GM18907 (cell line): ENCODE data around the gene COPS3.

Experiments used
- ATAC-seq: cut with Tn5 transposase; IDR thresholded peaks from one replicate; pipeline ENCODE4 v1.9.1; 2021; ENCODE audit warnings: mild to moderate bottlenecking, moderate library complexity; ENCODE audit not compliant: unreplicated experiment

Gene COPS3

DNA sequence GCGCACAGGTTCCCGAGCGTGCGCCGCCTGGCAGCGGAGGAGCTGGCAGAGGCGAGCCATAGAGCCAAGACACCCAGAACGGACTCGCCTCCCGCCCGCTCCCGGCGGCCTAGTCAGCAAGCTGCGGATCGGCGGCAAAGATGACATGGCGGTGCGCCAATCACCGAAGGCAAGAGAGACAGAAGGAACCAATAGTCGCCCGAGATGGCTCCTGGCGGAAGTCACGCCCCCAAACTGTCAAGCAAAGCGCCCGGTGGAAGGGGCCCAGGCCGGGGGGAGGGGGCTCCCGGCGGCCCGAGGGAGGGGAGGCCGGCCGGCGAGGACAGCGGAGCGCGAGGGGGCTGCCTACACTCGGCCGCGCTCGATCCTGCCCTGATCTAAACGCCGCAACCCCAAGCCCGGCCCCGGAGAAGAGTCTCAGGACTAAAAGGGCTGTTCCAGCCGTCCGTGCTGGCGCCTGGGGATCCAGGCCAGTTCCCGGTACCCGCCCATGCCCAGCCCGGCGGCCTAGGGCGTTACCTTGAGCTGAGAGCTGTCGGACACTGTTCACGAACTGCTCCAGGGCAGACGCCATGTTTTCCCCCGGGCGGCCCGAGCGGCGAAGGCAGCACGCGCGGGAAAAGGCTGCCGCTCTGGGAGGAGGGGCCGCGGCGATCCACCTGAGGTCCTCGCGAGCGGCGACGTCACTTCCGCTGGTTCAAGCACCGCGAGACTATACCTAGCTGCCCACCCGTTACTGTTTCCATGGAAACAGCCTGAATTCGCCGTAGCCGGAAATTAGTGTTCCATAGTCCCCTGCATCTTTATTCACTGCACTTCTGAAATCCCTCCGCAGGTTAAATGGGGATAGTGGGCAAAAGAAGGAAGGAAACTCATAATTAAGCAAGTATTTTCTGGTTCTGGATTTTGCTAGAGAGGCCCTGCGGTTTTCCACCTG lies at the start of gene COPS3:
TSS of gene COPS3 (minus strand) at position 634 of the 937 bp plus-strand sequence. CDS start at position 574, 60 bp downstream.
- peak; percentile 89 for ATAC-seq

DNA sequence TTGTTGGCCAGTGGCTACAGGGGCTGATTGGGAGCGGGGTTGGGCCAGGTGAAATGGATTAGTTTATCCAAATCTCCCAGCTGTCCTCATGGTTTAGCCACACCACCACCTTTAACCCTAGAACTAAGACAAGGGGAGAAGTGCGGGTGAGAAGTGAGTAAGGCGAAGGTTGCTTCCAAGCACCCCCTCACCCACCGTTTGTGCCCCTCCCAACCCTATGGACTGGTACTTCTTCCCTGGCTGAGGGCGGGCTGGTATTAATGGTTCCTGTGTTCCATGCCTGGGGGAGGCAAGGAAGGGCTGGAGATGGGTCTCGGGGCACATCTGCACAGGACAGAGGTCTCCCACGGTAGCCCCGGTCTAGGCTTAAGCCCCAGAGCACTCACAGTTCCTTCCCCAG lies 47.2 kb upstream of the COPS3 start:
- ATAC-seq: no peak

DNA sequence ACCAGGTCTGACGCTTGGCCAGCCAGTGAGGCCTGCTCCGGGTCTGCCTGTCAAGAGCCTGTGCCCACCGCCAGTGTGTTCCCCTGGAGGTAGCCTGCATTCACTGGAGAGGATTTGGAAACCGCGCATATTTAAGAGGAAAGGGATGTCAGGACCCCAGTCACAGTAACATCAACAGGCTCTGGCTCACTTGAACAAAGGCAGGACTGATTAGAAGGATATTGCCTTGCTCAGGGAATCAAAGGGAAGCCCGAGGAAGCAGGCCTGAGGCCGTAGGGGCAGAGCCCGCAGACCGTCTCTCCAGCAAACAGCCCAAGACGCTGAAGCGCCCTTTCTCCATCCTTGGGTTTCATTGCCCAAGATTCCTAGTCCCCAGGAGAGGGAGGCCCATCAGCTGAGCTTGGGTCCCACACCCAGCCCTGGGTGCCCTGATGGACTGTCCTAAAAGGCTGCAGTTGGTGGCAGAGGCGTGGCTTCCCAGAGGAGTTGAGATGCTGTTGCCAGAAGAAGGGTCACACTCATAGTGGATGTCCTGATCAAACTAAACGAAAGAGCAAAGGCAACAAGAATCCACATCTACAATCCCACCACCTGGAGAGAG lies 45.3 kb upstream of the COPS3 start:
- no peak for ATAC-seq

DNA sequence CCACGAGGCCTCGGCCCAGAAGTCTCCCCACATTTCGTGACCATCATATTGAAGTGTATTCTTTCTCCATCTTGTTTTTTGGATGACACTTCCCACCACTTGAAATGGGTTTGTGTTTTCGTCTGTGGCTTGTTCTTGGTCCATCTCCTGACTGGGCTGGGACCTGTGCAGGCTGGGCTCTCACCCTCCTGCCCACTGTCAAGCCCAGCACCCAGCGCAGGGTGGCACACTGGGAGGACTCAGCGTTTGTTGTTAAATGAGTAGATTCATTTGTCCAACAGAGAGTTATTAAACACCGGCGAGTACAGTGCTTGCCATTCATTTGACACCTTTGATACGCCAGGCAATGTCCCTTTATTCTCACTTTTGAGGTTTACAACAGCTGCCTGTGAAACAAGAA lies 44.8 kb upstream of the COPS3 start:
- ATAC-seq: no peak

DNA sequence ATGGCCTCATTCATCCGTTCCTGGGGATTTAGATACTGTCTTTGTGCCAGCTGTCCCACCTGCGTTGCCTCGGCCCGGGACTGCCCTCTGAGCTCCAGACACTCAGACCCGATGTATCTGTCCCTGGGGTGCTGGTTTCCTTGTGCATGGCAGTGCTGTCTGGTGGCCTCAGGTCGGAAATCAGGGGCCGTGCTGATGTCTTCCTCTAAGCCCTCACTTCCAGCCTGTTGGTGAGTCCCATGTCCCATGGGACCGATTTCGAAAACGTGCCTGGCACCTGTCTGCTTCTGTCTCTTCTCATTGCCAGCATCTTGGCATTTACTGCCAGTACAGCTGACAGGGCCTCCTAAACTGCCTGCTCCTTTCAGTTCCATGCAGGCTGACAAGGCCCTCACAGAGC lies 44.2 kb upstream of the COPS3 start:
- ATAC-seq: no peak

DNA sequence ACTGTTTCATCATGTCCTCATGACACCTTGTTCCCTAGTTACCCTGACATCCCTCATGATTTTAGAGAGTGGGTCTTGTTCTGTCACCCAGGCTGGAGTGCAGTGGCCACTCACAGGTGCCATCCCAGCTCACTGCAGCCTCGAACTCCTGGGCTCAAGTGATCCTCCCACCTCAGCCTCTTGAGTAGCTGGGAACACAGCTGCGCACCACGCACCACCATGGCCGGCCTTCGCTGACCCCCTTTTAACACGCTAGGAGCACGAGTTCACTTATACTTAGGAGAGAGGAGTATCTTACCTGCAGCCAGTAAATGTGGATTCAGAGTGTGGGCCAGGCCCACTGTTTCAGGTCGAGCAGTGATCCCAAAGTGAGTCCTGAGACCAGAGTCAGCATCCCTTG lies 43.6 kb upstream of the COPS3 start:
- no peak for ATAC-seq

DNA sequence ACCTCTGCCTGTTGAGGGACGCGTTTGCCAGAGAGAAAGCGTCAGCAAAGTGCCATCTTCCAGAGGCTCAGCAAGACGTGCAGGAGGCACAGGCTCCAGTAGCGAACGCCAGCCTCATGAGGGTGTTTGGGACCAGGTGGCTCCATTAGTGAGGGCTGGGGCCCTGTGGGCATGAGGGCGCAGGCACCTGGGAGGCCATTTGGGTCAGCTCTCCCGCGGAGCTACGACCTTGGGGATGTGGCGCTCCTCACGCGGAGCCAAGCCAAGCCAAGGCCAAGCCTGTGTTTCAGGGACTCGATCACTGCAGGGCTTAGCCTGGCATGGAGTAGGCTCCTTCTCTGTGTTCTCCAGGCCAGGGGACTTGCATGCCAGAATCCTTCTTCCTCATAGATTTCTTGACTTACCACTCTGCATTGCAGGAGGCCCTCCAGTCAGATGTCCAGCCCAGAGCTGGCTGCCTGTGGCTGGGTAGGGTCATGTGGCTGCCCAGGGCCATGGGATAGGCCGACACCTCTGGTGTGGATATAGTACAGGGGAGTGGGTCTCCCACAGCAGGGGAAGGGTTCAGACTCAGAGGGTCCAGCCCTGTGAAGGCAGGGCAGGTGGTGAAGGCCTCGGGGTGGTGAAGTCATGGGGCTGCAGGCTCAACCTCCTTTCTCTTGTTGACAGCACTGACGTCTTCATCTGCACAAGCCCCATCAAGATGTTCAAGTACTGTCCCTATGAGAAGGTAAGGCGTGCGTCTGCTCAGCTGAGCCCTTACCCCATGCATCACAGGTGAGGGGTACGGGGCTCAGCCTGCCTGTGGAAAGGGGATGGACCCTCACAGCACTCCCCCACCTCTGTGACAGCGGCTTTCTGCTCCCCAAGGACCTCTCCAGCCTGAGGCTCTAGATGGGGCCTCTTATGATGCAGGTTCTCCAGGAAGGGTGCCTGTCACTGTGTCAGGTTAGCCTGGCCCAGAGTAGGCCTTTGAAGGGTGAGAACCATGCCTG lies 41.8 kb upstream of the COPS3 start:
- no peak for ATAC-seq

DNA sequence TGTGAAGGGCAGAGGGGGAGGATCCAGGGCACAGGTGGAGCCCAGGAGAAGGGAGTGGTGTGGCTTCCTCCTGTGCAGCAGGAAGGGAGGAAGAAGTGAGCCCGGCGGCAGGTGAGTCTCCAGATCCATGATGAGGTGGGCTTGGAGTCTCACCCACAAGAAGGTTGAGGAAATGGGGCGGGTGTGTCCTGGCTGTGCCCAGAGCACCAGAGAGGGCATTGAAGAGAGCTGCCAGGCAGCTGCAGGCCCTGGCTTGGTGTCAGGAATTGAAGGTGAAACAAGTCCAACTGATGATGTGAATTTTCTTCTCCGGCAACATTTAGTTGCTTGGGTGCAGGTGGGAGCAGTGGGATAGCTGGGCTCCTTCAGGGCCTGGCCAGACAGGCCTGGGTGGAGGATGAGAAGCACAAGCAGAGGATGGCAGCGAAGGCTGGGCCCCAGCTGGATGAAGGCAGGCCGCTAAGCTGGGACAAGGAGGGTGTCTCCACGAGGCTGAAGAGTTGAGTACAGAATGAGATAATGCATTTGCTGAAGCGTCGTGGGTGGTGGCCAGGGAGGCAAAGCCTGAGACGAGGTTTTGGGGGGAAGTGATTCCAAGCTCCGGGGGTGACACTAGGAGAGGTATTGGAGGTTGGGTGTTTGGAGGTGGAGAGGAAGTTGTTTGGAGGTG lies 40.4 kb upstream of the COPS3 start:
- no peak for ATAC-seq

DNA sequence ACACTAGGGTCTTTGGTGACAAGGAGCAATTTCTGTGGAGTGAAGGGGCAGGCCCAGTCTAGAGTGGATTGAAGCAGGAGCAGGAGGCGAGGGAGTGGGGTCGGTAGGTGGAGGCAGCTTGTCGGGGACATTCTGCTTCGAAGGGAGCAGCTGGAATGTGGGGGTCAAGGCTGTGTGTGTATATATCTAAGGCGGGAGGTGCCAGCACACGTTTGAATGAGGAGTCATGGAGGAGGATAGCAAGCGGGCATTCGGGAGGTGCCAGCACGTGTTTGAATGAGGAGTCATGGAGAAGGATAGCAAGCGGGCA lies 39.8 kb upstream of the COPS3 start:
- no peak for ATAC-seq

DNA sequence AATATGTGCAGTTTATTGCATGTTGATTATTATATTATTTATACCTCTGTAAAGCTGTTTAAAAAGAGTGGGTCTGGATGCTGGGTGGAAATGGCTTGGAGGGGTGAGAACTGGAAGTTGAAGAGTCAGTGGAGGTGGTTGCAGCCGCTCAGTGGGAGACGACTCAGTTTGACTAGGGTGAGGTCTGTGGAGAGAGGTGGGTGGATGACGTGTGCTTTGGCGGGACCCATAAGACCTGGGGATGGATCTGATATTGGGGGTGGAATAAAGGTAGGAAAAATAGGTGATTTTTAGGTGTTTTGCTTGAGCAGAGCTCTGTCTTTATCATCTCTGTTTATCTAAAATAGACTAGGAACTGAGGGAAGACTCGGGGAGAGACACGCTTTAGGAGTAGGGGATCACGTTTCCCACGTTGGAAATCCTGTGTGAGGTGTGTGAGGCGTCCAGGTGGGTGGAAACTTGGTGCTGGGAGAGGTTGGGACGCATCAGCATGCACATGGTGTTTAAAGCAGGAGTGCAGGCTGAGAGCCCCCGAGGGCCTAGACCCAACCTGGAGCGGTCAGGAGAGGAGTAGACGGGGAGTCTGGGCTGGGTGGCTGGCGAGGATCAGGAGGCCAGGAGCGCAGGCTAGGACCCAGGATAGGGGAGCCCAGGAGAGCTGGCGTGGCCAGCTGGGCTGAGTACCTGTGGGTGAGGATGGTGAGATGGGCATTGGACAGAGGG lies 39.3 kb upstream of the COPS3 start:
- ATAC-seq: no peak

DNA sequence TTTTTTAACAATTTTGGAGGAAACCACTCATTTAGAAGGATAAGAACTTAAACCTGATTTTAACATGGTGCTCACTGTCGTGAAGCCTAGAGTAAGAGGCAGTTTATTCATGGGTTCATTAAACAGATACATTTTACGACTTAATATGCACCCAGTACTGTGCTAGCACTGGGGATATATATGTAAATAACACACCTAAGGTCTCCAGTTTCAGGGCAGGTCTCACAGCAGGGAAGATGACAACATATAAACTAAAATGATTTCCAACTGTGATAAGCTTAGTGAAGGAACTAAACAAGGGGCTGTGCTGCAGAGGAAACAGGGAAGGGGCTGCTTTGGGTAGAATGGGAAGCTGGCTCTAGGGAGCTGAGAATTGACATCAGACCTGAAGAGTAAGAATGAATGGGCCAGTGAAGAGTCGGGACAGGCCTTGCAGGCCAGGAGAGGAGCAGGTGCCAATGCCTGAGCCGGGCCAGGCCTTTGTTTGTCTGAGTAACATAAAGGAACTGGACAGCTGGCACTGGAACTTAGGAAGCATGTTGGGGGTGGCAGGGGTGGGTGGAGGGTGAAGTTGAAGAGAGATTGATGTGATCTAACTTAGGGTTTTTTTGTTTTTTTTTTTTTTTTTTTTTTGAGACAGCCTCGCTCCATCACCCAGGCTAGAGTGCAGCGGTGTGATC lies 34.2 kb upstream of the COPS3 start:
- no peak for ATAC-seq

DNA sequence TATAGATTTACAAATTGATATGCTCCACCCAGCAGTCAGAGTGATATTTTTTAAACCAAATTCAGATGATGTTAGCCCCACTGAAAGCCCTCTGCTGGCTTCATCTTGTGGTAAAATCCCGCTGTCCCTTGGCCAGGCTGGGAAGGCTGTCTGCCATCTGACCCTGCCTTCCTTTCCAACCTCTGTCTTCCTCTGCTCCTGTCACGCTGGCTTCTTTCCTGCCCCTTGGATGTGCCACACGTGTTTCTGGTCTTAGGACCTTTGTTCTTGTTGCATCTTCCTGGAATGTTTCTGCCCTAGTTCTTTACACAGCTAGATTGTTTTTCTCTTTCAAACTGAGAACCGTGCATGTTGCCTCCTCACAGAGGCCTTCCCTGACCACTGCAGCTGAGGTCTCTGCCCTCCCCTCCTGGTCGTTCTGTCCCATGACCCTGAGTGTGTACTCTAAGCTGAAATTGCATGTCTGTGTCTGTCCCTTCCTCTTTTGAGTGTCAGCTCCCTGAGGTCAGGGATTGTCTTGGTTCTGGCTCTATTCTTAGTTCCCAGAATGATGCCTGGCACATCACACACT lies 33.5 kb upstream of the COPS3 start:
- no peak for ATAC-seq

DNA sequence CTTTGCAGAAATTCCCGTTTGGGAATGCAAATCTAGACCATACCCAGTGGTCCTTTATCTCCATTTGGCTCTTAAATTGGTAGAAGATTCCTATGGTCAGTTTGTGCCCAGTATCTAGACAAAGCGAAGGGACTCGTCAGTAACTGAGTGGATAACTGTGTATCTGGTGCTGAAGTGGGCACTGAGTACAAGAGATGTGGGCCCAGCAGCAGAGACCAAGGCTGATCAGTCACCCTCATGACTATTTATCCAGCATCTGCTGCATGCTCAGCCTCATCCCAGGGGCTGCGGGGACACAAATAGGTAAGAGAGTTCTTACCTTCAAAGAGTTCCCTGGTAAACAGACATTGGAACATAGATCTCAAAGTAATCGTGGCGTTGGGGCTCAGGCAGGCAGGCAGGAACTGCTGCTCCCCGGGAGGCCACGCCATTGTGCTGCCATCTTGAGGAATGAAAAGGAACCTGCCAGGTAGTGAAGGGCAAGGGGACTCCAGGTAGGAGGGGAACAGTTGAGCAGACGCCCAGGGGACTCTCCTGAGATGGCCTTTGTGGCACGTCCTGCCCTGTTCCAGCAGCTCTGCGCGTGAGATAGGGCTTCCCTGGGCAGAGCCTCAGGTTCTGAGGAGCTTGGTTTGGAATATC lies 32.4 kb upstream of the COPS3 start:
- ATAC-seq: no peak

DNA sequence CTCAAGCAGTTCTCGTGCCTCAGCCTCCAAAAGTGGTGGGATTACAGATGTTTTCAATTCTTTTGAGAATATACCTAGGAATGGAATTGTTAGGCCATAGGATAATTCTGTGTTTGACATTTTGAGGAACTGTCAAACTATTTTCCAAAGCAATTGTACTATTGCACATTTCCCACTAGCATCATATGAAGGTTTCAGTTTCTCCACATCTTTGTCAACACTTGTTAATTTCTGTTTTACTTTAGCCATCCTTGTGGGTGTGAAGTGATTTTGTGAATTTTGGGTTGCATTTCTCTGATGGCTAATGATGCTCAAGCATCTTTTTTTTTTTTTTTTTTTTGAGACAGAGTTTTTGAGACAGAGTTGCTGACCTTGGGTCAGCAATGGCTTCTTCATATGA lies 28.3 kb upstream of the COPS3 start:
- no peak for ATAC-seq

DNA sequence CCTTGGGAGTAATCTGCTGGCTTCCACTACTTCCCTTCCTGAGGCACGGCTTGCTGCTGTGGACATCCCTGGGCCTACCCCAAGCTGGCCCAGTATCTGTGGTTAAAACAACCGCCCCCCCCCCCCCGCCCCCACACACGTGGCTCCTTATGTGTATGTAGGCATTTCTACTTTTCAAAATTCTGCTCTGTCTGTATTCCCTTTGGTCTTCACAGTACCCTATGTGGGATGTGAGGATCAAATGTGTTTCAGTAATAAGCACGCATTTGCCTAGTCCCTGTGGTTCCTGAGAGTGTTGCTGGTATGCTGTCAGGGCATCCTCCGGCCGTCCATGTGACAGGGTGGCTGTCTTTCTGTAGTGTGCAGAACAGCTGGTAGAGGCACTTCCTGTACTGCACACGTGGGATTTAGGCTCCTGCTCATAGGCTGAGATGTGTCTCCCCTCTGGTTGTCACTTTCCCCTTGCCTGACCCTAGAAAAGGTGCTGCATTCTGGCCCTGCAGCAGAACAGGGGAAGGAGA lies 24.3 kb upstream of the COPS3 start:
- peak; percentile 72 for ATAC-seq

DNA sequence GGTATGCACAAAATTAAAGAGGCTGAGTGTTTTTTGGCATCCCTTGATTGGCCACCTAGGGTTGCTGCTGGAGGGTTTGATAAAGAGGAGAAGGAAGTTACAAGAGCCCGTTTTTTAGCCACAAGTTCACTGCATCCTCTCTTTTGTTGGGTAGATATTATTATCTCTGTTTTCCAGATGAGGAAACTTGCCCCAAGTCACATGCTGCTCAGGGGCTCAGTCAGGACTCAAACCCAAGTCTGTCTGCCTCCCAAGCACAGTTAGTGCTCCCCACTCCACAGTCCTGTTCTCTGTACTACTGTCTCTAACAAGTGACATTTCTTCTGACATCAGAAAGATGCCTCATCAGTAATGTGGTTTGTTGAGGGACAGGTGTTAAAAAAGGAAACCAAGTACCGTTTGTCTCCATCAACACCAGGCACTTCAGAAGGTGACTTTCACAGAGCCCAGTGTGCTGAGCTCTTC lies 23.5 kb upstream of the COPS3 start:
- no peak for ATAC-seq

DNA sequence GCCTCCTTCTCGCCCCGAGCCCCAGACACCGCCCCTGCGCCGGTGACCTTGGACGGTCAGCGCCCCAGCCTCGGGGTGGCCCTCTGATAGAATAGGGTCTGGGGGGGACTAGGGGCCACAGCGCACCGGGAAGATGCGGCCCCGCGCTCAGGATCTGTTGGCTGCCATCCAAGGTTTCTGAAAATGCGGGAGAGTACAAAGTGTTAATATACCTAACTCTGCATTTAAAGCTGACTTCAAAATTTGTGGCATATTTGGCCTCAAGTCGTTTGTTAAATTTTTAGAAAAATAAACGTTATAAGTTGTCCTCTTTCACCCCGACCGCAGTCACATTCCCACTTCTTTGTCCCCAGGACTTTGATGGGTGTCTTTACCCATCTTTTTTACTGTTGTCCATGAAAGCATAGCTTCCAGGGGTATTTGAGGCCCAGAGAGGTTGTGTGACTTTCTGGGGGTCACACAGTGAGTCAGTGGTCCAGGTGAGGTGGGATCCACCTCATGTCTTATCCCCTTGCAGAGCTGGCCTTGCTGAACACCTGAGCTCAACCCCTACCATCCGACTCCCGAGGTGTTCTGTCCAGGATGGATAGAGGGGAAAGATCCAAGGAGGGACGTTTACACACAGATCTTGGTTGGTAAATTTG lies 22.9 kb upstream of the COPS3 start:
- no peak for ATAC-seq
